ENCODE data around the gene ACTR3C. TPM values are rescaled to one million over a fixed set of nuclear protein-coding genes. Genes with fewer than 3 reads are reported as not detected.
"Not testable (repeated sequence)": the region's sequence is repeated elsewhere in the genome, so short reads cannot be mapped to it uniquely, and the experiment has no call there.

The ACTR3C gene
- total RNA-seq, 1 donor from 2014 or later = 6.3 TPM

DNA sequence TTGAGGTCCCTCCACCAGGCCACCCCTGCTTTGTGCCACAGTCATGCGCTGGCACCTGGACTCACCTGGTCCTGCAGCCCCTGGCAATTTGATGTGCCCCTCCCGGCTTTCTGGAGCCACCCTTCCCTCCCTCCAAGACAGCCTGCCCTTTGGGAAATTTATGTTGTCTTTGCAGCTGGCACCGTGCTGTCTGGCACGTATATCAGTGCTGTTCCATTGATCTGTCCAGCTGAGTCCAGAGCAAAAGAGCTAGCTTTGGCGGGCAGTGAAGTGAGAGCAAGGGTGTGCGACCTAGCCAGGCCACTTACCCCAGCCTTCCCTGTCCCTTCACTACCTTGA, 12.4 kb upstream of the ACTR3C start:
- no peak for DNase-seq

- DNase-seq = peak; percentile 66
Measured at GRCh38 chr7:150335108-150335773, 11.9 kb upstream of the ACTR3C start.

- DNase-seq = no peak
Measured at GRCh38 chr7:150334108-150334507, 10.8 kb upstream of the ACTR3C start.

DNA sequence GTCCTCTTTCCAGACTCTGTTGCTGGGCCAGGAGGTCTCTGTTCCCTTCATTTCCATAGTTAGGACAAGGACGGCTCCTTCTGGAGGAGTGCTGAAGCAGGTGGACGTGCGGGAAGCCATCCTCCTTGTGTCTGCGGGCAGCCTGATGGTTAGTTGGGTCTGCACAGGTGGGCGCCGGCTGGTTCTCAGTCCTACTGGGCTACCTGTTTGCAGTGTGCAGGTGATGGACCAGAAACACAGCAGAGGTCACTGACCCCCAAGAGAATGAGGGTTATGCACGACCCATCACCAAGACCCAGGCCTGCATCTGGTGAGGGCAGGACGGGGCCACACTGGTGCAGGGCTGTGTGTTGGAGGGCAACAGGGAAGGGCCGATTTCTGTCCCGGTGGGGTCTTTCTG, 10.3 kb upstream of the ACTR3C start:
- no peak for DNase-seq

DNA sequence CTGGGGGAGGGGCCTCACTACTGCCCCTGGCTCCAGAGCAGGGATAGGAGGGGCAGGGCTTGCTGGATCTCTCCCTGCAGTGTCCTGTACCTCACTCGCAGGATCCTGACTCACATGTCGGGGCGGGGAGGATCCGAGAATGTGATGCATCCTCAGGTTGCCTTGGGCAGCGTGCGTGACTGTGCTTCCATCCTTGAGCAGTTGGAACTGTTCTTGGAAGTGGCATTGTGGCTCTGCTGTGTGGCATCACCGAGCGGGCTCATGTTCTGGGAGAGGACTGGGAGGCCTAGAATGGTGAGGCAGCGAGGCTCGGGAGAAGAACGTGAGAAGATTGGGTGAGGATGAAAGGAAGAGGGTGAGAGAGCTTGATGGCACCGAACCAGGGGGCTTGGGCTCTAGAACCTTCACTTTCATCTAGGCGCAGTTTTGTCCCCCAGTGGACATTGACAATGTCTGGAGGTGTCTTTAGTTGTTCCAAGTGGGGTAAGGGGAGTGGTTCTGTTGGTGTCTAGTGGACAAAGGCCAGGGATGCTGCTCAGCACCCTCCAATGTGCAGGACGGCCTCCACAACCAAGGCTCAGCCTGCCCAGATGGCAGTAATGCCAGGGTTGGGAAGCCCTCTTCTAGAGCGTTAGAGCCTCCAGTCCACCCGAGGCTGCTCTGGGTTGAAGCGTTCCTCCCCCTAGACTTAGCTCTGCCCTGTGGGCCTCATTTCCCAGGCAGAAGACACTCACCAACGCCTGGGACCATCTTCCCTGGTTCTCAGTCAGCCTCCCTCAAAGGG, 9.7 kb upstream of the ACTR3C start:
- DNase-seq = no peak

DNA sequence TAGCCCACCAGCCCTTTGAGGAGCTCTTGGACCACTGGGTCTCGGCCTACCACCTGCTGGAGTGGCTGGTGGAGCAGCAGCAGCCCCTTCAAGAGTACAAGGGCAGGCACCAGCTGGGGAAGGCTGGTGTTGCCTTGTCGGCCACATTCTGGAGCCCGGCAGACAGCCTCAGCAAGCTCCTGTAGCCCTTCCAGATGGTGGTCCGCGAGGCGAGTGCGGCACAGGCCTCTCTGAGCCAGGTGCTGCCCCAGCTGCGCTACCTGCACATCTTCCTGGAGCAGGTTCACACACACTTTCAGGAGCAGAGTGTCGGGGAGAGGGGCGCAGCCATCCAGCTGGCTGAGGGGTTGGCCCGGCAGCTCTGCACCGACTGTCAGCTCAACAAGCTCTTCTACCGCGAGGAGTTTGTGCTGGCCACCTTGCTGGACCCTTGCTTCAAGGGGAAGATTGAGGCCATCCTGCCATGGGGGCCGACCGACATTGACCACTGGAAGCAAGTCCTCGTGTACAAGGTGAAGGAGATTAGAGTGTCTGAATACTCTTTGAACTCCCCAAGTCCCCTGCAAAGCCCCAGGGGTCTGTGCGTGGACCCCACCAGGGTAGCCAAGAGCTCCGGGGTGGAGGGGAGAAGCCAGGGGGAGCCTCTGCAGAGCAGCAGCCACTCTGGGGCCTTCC, 7.0 kb upstream of the ACTR3C start:
- DNase-seq = no peak

DNA sequence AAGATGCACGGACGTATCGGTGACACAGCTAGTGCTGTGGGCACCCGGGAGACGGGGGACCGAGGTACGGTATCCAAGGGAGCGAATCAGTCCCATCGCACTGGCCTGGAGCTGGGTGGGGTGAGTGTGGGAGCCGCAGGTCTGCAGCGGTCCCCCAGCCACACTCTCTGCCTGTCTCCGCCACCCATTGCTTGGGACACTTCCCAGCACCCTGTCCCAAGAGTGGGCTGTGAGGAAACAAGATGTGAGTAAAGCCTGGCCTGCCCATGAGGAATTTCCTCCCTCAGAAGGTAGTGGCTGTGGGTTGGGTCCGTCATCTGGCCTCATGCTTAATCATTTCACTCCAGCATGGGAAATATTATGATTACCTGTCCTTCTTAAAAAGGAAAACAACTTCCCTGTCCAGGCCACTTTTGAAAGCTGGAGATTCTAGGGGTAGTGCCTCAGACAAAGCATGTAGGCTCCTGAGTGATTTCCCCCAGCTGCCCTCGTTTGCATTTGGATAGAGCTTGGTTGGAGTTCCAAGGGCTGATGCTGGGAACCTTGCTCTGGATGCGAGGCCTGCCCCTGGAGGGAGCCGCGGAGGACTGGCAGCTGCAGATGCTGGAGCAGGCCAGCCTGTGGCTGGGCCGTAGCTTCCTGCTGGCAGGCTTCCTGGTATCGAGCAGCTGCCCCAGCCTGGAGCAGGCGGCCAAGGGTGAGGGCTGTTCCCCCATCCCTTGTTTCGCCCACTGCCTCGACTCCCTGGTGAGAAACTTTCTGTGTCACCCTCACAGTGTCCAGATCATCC, 6.2 kb upstream of the ACTR3C start:
- DNase-seq = no peak

DNA sequence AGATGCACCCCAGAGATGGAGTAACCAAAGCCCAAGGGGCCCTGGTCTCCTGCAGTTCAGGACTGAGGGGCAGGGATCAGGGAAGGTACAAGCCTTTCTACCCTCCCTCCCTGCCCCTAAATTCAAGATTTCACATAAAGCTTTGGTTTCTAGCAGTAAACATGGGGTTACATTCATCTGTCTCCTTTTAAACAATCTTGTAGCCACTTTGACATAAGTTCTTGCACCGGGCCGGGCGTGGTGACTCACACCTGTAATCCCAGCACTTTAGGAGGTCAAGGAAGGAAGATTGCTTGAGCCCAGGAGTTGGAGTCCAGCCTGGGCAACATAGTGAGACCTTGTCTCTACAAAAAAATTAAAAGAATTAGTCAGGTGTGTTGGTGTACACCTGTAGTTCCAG, 4.0 kb upstream of the ACTR3C start:
- DNase-seq = no peak

DNA sequence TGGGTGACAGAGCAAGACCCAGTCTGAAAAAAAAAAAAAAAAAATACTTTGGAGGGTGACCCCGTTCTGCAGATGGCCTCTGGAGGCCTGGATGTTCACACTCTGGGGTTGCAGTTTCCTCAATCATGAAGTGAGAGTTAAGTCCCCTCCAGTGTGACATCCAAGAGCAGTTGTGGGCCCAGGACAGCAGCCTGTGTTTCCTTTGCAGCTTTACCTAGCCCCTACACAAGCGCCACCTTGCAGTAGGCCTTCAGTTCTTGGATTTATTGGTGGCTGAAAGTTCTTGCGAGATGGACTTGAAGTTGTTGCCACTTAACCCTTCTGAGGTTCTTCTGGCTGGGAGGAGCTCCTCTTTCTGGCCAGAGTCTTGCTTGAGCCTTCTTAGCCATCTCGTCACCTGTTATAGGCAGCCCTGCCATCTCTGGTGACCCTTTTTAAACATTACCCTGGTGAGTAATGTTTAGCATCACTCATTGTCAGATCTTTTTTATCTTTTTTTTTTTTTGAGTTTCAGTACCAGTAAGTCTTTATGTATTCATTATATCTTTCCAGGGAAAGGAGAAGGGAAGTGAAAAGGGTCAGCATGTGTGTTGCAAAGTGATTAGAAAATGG, 3.4 kb upstream of the ACTR3C start:
- no peak for DNase-seq

- no peak for DNase-seq
Measured at GRCh38 chr7:150325901-150326300, 2.6 kb upstream of the ACTR3C start.

- DNase-seq = no peak
Measured at GRCh38 chr7:150325110-150325611, 1.8 kb upstream of the ACTR3C start.

DNA sequence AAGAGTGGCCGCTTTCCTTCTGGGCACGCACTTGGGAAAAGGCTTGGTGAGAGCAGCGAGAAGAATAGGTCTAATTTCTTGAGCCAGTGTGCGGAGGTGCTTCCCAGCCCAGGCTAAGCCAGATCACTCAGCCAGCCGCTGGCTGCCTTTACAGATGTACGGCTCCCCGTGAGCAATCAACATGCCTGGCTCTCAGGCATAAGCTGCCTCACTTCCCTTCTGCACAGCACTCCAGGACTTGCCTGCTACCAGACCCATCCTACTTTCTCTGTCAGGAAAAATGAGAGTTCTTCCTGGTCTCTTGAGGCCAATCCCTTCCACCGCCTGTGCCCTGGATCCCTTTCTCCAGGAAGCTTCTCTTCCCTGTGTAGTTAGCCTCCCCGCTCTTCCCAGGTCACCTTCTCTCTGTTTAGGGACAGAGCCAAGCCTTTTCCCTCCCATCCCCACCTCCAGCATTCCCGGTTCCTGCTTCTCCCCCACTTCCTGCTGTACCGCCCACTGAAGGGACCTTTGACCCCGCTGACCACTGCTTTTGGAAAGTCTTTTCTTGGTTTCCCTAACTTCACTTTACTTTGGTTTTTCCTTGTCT, 1.1 kb upstream of the ACTR3C start:
- no peak for DNase-seq

- peak; percentile 5 for DNase-seq
Measured at GRCh38 chr7:150323682-150324372, 482 bp upstream of the ACTR3C start.

- DNase-seq = no peak
Measured at GRCh38 chr7:150322114-150322832, 1.1 kb downstream of the ACTR3C start.

- no peak for DNase-seq
Measured at GRCh38 chr7:150321788-150322113, 1.6 kb downstream of the ACTR3C start.

DNA sequence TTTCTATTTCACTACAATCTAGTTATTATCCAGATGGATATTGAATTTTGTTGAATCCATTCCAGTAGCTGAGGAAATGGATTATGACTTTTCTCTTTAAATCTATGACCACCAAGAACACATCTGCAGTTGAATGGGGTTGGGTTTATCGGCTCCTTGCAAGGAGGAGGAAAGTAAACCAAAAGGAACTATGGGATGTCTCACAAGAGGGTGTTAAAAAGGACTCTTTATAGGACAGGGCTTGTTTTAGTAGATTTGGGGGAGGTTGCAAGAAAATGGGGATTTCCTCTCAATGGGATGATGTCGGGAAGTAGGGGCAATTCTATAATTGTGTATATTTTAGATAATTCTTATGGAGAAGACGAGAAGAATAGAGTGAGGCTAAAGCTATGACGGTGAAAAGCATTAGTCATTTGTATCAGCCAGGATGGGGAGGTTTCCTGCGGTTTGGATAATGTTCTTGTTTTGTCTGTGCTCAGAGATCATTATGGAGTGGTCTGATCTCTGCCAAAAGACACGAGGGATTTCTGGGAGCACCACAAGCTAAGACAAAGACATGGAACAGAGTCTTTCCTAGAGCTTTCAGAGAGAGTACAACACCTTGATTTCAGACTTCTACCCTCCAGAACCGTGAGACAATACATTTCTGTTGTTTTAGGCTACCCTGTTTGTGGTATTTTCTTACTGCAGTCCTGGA, 5.4 kb downstream of the ACTR3C start:
- no peak for DNase-seq

DNA sequence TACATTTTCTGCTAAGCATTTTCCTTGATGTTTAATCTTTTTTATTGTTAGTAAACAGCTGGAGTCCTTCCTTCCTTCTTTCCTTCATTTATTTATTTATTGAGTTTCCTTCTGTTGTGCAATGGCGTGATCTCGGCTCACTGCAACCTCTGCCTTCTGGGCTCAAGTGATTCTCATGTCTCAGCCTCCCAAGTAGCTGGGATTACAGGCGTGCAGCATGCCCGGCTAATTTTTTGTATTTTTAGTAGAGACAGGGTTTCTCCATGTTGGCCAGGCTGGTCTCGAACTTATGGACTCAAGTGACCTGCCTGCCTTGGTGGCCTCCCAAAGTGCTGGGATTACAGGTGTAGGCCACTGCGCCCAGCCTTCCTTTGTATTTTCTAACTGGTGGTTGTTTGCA, 6.4 kb downstream of the ACTR3C start:
- not testable (repeated sequence) for DNase-seq

DNA sequence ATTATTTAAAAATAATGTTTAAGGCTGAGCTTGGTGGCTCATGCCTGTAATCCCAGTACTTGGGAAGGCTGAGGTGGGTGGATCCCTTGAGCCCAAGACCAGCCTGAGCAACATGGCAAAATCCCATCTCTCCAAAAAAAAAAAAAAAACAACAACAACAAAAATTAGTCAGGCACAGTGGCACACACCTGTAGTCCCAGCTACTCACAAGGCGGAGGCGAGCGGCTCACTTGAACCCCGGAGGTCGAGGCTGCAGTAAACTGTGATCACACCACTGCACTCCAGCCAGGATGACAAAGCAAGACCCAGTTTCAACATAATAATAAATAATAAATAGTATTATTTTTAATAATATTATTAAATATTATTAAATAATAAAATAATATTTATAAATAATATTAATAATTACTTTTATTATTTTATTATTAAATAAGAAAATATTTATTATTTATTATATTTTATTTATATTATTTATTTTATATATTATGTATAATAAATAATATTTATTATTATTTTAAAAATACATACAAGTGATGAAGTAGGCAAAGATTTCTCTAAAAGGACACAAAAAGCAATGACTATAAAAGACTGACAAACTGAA, 8.6 kb downstream of the ACTR3C start:
- DNase-seq = no peak

DNA sequence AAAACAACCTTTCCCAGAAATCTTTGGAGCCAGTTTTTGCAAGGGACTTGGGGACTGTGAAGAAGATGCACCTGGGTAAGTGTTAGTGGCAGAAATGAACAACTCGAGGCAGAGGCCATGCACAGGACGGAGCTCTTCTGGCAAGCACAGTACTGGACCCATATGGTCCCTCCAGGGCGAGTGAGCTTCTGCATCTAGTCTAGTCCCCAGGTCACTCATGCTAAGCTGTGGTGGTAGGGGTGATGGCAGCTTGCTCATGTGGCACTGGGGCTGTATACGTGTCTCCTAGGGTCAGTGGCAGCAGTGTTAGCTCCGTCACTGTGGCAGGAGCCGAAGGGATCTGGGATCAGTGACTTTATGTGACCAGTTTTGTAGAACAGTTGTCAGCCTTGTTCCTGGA, 9.5 kb downstream of the ACTR3C start:
- no peak for DNase-seq
